HG03175 (cell line): ENCODE data around the gene TPCN2.

ENCODE experiments used
- ATAC-seq: cut with Tn5 transposase; IDR thresholded peaks from one replicate; pipeline ENCODE4 v1.9.1; 2021; ENCODE audit warnings: mild to moderate bottlenecking, moderate library complexity; ENCODE audit not compliant: unreplicated experiment

Gene TPCN2

GRCh38 chr11:69010361-69010891, 38.3 kb upstream of the TPCN2 start:
- ATAC-seq = no peak

GRCh38 chr11:69010964-69011623, 37.6 kb upstream of the TPCN2 start:
- ATAC-seq = no peak

- ATAC-seq = no peak
Measured at GRCh38 chr11:69011624-69012091, 37.1 kb upstream of the TPCN2 start.

GRCh38 chr11:69012092-69013008, 36.4 kb upstream of the TPCN2 start:
- no peak for ATAC-seq

GRCh38 chr11:69013009-69013951, 35.5 kb upstream of the TPCN2 start, which contains the start of gene MRGPRF:
Gene MRGPRF, minus strand, starts transcription at chr11:69013246. Its CDS starts 3,345 bp downstream, at chr11:69009901.
- ATAC-seq = no peak

GRCh38 chr11:69014084-69014851, 34.5 kb upstream of the TPCN2 start:
- no peak for ATAC-seq

GRCh38 chr11:69014898-69015549, 33.7 kb upstream of the TPCN2 start:
- ATAC-seq = no peak

GRCh38 chr11:69017951-69018350, 30.8 kb upstream of the TPCN2 start:
- ATAC-seq = no peak

GRCh38 chr11:69018924-69019323, 29.8 kb upstream of the TPCN2 start:
- ATAC-seq = no peak

- no peak for ATAC-seq
Measured at GRCh38 chr11:69022260-69022659, 26.5 kb upstream of the TPCN2 start.

- no peak for ATAC-seq
Measured at GRCh38 chr11:69024509-69024908, 24.2 kb upstream of the TPCN2 start.

- ATAC-seq = no peak
Measured at GRCh38 chr11:69027704-69028372, 20.9 kb upstream of the TPCN2 start.

- ATAC-seq = no peak
Measured at GRCh38 chr11:69030301-69030700, 18.4 kb upstream of the TPCN2 start.

- no peak for ATAC-seq
Measured at GRCh38 chr11:69032833-69033232, 15.9 kb upstream of the TPCN2 start.

GRCh38 chr11:69033431-69033830, 15.3 kb upstream of the TPCN2 start:
- ATAC-seq = no peak

- no peak for ATAC-seq
Measured at GRCh38 chr11:69034123-69034867, 14.4 kb upstream of the TPCN2 start.

GRCh38 chr11:69035150-69035945, 13.4 kb upstream of the TPCN2 start:
- ATAC-seq = no peak
